Fibroblast of pulmonary artery (primary cell): ENCODE results near the gene GPR173.

Experiments
- DNase-seq: peaks from one replicate; pipeline ENCODE4 v3.0.0-alpha.2; 2010; ENCODE audit warnings: low read depth
- H3K4me3 ChIP-seq: replicated peaks from 2 replicates; pipeline ENCODE4 v1.5.1; 2011; ENCODE audit warnings: low read depth, mild to moderate bottlenecking, control low read depth, low read length, moderate library complexity
- TF ChIP-seq, protein P1 (sequence below): IDR thresholded peaks from 2 replicates; pipeline ENCODE4 v1.5.1; 2011; ENCODE audit warnings: mild to moderate bottlenecking, control low read depth, low read length, inconsistent platforms; ENCODE audit errors: missing control alignments

GPR173 gene

DNA sequence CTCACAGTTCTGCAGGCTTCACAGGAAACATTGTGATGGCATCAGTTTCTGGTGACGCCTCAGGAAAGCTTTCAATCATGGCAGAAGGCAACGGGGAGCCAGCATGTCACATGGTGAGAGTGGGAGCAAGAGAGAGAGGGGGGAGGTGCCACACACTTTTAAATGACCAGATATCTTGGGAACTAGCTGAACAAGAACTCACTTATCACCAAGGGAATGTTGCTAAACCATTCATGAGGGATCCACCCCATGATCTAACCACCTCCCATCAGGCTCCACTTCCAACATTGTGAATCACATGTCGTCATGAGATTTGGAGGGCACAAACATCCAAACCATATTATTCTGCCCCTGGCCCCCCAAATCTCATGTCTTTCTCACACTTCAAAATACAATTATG is 43.3 kb upstream of the GPR173 start:
- no peak overlapping the region for H3K4me3 ChIP-seq
- TF ChIP-seq, protein P1, sequence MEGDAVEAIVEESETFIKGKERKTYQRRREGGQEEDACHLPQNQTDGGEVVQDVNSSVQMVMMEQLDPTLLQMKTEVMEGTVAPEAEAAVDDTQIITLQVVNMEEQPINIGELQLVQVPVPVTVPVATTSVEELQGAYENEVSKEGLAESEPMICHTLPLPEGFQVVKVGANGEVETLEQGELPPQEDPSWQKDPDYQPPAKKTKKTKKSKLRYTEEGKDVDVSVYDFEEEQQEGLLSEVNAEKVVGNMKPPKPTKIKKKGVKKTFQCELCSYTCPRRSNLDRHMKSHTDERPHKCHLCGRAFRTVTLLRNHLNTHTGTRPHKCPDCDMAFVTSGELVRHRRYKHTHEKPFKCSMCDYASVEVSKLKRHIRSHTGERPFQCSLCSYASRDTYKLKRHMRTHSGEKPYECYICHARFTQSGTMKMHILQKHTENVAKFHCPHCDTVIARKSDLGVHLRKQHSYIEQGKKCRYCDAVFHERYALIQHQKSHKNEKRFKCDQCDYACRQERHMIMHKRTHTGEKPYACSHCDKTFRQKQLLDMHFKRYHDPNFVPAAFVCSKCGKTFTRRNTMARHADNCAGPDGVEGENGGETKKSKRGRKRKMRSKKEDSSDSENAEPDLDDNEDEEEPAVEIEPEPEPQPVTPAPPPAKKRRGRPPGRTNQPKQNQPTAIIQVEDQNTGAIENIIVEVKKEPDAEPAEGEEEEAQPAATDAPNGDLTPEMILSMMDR, result no peak
- DNase-seq, result peak; percentile 17

DNA sequence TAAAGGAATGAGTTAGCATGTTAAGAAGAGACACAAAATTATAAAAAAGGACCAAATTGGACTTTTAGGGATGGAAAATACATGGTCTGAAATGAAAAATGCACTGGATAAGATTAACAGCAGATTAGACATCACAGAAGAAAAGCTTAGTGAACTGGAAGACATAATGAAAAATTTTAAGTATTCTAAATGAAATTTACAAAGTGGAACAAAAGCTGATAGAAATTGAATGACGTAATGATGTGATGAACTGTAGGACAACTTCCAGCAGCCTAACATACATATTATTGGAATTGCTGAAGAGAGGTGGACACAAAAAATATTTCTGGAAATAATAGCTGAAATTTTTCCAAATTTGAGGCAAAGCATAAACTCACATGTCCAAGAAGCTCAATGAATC is 39.6 kb upstream of the GPR173 start:
- no peak for DNase-seq
- TF ChIP-seq, protein P1, result no peak
- no peak overlapping the region for H3K4me3 ChIP-seq

DNA sequence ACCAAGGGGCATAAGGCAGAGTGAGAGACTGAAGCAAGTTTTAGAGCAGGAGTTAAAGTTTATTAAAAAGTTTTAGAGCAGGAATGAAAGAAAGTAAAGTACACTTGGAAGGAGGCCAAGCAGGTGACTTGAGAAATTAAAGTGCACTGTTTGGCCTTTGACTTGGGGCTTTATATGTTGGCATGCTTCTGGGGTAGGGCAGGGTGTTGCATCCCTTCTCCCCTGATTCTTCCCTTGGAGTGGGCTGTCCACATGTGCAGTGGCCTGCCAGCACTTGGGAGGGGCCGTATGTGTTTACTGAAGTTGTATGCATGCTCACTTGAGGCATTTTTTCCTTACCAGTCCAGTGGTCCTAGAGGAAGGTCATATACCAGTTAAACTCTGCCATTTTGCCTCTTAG is 35.3 kb upstream of the GPR173 start:
- no peak for DNase-seq
- TF ChIP-seq, protein P1, result no peak
- H3K4me3 ChIP-seq, result no peak overlapping the region

DNA sequence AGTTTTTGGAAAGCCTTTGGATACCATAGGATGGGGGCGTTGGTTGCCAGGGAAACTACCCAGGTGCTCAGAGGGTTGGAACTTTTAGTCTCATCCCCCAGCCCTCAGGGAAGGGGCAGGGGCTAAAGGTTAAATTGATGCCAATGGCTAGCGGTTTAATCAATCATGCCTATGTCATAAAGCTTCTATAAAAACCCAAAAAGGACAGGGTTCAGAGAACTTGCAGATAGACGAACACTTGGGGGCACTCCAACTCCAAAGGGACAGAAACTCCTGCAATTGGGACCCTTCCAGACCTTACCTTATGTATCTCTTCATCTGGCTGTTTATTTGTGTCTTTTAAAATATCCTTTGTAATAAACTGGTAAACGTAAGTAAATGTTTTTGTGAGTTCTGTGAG is 30.0 kb upstream of the GPR173 start:
- no peak for DNase-seq
- TF ChIP-seq, protein P1, result peak; percentile 6
- no peak overlapping the region for H3K4me3 ChIP-seq

DNA sequence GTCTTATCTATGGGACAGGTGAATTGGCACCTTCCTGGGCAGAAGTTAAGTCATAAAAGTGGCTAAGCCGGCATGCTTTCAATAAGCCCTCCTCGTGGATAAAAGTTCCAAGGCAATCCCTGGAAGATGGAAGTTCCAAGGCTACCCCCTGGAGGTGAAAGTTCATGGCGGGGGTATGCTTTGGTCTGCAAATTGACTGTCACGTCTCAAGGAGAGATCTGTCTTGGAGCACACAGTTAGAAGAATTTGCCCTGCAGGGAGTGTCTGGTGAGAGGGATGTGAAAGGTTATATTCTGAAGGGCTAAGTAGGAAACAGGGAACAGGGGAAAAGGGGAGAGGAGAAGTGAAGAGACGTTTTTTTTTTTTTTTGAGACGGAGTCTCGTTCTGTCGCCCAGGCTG is 26.2 kb upstream of the GPR173 start:
- H3K4me3 ChIP-seq, result no peak overlapping the region
- no peak for DNase-seq
- TF ChIP-seq, protein P1, result no peak

DNA sequence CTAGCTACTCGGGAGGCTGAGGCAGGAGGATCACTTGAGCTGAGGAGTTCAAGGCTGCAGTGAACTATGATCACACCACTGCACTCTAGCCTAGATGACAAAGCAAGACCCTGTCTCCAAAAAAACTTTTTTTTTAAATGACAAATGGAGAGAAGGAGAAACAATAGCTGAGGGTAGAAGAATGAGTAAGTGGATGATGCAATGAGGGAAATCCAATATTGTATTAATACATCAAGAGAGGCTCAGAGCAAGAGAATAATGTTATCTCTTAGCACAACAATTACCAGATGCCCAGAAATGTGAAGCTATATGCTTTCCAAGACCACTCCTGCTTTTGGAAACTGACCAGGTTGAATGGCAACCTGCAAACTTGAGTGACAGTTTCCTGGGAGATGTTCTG is 19.9 kb upstream of the GPR173 start:
- TF ChIP-seq, protein P1, result no peak
- DNase-seq, result peak; percentile 42
- no peak overlapping the region for H3K4me3 ChIP-seq

DNA sequence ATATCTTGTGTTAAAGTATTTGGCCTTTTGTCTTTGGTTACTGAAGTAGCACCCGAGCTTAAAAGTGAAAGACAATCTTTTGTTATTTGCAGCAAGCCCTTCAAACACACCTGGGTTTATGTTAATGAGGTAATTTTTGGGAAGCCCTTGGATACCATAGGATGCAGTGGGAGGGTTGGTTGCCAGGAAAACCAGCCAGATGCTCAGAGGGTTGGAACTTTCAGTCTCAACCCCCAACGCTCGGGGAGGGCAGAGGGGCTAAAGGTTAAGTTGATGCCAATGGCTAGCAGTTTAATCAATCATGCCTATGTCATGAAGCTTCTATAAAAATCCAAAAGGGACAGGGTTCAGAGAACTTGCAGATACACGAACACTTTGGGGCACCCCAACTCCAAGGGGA is 17.2 kb upstream of the GPR173 start:
- DNase-seq, result no peak
- no peak overlapping the region for H3K4me3 ChIP-seq
- TF ChIP-seq, protein P1, result no peak
